ENCODE data around the gene TRIML1. TPM values are rescaled to one million over a fixed set of nuclear protein-coding genes. Genes with fewer than 3 reads are reported as not detected.

The TRIML1 gene
- total RNA-seq, 4 donors from 2014 or later: not detected

GRCh38 chr4:188117631-188118324 lies 21.5 kb upstream of the TRIML1 start:
- intact Hi-C loops (cut with DNase I): no loop called here
- H3K4me3 ChIP-seq (replicated peaks in 1 of 3): no peak overlapping the region
- H3K27ac ChIP-seq: no peak overlapping the region
- no peak for DNase-seq
- H3K4me1 ChIP-seq: no peaks in the 10 kb centered on the region
- 73 to 77% methylated on average over 16 of the region's 16 CpGs for WGBS, 2 donors
- TF ChIP-seq, protein P1, sequence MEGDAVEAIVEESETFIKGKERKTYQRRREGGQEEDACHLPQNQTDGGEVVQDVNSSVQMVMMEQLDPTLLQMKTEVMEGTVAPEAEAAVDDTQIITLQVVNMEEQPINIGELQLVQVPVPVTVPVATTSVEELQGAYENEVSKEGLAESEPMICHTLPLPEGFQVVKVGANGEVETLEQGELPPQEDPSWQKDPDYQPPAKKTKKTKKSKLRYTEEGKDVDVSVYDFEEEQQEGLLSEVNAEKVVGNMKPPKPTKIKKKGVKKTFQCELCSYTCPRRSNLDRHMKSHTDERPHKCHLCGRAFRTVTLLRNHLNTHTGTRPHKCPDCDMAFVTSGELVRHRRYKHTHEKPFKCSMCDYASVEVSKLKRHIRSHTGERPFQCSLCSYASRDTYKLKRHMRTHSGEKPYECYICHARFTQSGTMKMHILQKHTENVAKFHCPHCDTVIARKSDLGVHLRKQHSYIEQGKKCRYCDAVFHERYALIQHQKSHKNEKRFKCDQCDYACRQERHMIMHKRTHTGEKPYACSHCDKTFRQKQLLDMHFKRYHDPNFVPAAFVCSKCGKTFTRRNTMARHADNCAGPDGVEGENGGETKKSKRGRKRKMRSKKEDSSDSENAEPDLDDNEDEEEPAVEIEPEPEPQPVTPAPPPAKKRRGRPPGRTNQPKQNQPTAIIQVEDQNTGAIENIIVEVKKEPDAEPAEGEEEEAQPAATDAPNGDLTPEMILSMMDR (IDR thresholded peaks at IDR 0.05): no peak
- no peak for TF ChIP-seq POLR2A (IDR thresholded peaks at IDR 0.05)
- H3K36me3 ChIP-seq: no peaks in the 10 kb centered on the region
- H3K27me3 ChIP-seq: no peaks in the 10 kb centered on the region
- H3K9me3 ChIP-seq: no peaks in the 10 kb centered on the region

GRCh38 chr4:188121530-188121929 lies 17.7 kb upstream of the TRIML1 start:
- Histone ChIP-seq H3K27ac (no peak overlapping the region), H3K4me1 (no peaks in the 10 kb centered on the region), H3K36me3 (no peaks in the 10 kb centered on the region), H3K27me3 (no peaks in the 10 kb centered on the region), H3K9me3 (no peaks in the 10 kb centered on the region), H3K4me3 (replicated peaks in 1 of 3) (no peak overlapping the region)
- intact Hi-C loops (cut with DNase I): no loop called here
- 50 to 54% methylated on average over 13 of the region's 13 CpGs for WGBS, 2 donors
- TF ChIP-seq POLR2A (IDR thresholded peaks at IDR 0.05): no peak
- TF ChIP-seq, protein P1 (IDR thresholded peaks at IDR 0.05): no peak
- DNase-seq: no peak

DNA sequence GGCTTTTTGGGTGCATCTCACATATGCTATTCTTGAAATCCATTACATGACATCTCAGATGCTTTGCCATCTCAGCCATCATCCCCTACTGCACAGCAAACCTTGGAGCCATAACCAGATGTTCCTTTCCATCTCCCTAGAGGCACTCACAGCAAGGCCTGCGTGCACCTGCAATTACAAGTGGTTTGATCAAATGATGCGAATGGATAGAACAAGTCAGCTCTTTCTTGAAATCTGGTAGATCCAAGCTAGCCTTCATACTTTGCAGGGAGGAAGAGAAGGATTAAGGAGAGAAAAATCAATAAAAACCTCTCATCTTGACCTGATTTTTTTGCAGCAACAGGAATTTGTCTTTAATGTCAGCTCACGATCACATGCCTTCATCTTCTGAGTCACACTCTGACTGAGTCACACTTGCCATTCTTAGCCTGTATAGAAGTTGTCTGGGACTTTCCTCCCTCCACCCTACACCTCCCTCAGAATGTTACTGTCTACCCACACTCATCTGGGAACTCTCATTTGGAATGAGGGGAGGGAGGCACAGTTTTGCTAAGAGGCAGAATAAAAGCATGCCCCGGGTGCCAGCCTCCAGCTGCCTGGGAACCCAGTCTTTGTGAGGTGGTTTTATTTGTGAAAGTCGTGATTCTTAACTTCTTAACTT lies 11.9 kb upstream of the TRIML1 start:
- TF ChIP-seq, protein P1 (IDR thresholded peaks at IDR 0.05): no peak
- TF ChIP-seq POLR2A (IDR thresholded peaks at IDR 0.05): no peak
- WGBS, 2 donors: 61 to 81% methylated on average over 5 of the region's 5 CpGs

GRCh38 chr4:188130355-188130754 lies 8.9 kb upstream of the TRIML1 start:
- TF ChIP-seq POLR2A (IDR thresholded peaks at IDR 0.05): no peak
- TF ChIP-seq, protein P1 (IDR thresholded peaks at IDR 0.05): no peak
- Histone ChIP-seq H3K27ac (no peak overlapping the region), H3K4me3 (replicated peaks in 1 of 3) (no peak overlapping the region), H3K36me3 (no peaks in the 10 kb centered on the region), H3K9me3 (no peaks in the 10 kb centered on the region), H3K27me3 (no peaks in the 10 kb centered on the region), H3K4me1 (no peaks in the 10 kb centered on the region)
- intact Hi-C loops (cut with DNase I): no loop called here
- 90 to 92% methylated on average over 4 of the region's 4 CpGs for WGBS, 2 donors
- DNase-seq: no peak

More for the DNA sequence above, 11.9 kb upstream of the TRIML1 start:
- H3K4me3 ChIP-seq (replicated peaks in 1 of 3): no peak overlapping the region
- H3K27me3 ChIP-seq: no peaks in the 10 kb centered on the region
- no peaks in the 10 kb centered on the region for H3K9me3 ChIP-seq
- no peaks in the 10 kb centered on the region for H3K36me3 ChIP-seq
- intact Hi-C loops (cut with DNase I): no loop called here
- no peaks in the 10 kb centered on the region for H3K4me1 ChIP-seq
- no peak for DNase-seq
- no peak overlapping the region for H3K27ac ChIP-seq

GRCh38 chr4:188132232-188132631 lies 7.0 kb upstream of the TRIML1 start:
- no peak for TF ChIP-seq POLR2A (IDR thresholded peaks at IDR 0.05)
- TF ChIP-seq, protein P1 (IDR thresholded peaks at IDR 0.05): no peak
- H3K4me1 ChIP-seq: no peaks in the 10 kb centered on the region
- 95% methylated on average over 5 of the region's 5 CpGs for WGBS, 2 donors
- intact Hi-C loops (cut with DNase I): no loop called here
- DNase-seq: no peak
- no peaks in the 10 kb centered on the region for H3K36me3 ChIP-seq
- H3K27me3 ChIP-seq: no peaks in the 10 kb centered on the region
- H3K9me3 ChIP-seq: no peaks in the 10 kb centered on the region
- H3K27ac ChIP-seq: no peak overlapping the region
- no peak overlapping the region for H3K4me3 ChIP-seq (replicated peaks in 1 of 3)
